Astrocyte of the spinal cord (primary cell): Measurements from ENCODE around the gene TMEM43.

Source experiments
- DNase-seq: peaks from one replicate; pipeline ENCODE4 v3.0.0; 2011; ENCODE audit warnings: low read depth, low spot score
- H3K4me3 ChIP-seq: 2 replicates; pipeline ENCODE4 v1.5.1; 2011; ENCODE audit warnings: low read depth, mild to moderate bottlenecking, low read length, moderate library complexity
- CTCF ChIP-seq: IDR thresholded peaks from 2 replicates; pipeline ENCODE4 v1.5.1; 2012; ENCODE audit warnings: low read depth, mild to moderate bottlenecking, low read length, inconsistent platforms
- in situ Hi-C: cut with HindIII; loops from 2 replicates; pipeline ENCODE4 v1.10.0; 2017; ENCODE audit warnings: low sequenced_read_pairs

Gene TMEM43

GRCh38 chr3:14132689-14133088, 7.8 kb downstream of the TMEM43 start:
- no peak overlapping the region for H3K4me3 ChIP-seq
- in situ Hi-C loops: no loop called here
- TF ChIP-seq CTCF: no peak
- no peak for DNase-seq

- TF ChIP-seq CTCF: no peak
- no peak for DNase-seq
- no peak overlapping the region for H3K4me3 ChIP-seq
- in situ Hi-C loops: no loop called here
Measured at GRCh38 chr3:14133188-14133800, 8.4 kb downstream of the TMEM43 start.

GRCh38 chr3:14133876-14134275, 9.0 kb downstream of the TMEM43 start:
- no peak for DNase-seq
- no peak overlapping the region for H3K4me3 ChIP-seq
- in situ Hi-C loops: no loop called here
- TF ChIP-seq CTCF: no peak

GRCh38 chr3:14134291-14134690, 9.4 kb downstream of the TMEM43 start:
- no peak for DNase-seq
- H3K4me3 ChIP-seq: no peak overlapping the region
- in situ Hi-C loops: no loop called here
- no peak for TF ChIP-seq CTCF

- H3K4me3 ChIP-seq: no peak overlapping the region
- in situ Hi-C loops: no loop called here
- TF ChIP-seq CTCF: no peak
- DNase-seq: no peak
Measured at GRCh38 chr3:14135581-14135980, 10.7 kb downstream of the TMEM43 start.

GRCh38 chr3:14137004-14137403, 12.2 kb downstream of the TMEM43 start:
- H3K4me3 ChIP-seq: no peak overlapping the region
- in situ Hi-C loops: no loop called here
- DNase-seq: no peak
- no peak for TF ChIP-seq CTCF

- DNase-seq: no peak
- in situ Hi-C loops: no loop called here
- no peak overlapping the region for H3K4me3 ChIP-seq
- no peak for TF ChIP-seq CTCF
Measured at GRCh38 chr3:14137445-14137844, 12.6 kb downstream of the TMEM43 start.
